ENCODE results near the gene AHCYL2. TPM values are rescaled to one million over a fixed set of nuclear protein-coding genes. Genes with fewer than 3 reads are reported as not detected.

AHCYL2 gene
- total RNA-seq, 1 experiment from 2014 or later: 25.6 TPM

DNA sequence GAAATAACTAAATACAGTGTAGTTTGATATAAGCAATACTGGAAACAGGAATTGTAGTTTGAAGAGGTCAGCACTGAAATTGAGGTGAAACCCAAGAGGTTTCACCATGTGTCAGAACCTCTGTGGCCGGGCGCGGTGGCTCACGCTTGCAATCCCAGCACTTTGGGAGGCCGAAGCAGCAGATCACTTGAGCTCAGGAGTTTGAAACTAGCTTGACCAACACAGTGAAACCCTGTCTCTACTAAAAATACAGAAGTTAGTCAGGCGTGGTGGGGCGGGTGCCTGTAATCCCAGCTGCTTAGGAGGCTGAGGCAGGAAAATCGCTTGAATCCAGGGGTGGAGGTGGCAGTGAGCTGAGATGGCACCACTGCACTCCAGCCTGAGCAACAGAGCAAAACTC is 13.7 kb downstream of the AHCYL2 start:
- H3K4me1 Mint-ChIP-seq: no peaks in the 10 kb centered on the region; the same call in 1 of the 2 replicates
- H3K36me3 Mint-ChIP-seq: no peaks in the 10 kb centered on the region
- POLR2A ChIA-PET: interaction anchor here (1.3 kb wide), 1 partner anchor 16 kb away, joined by 4 read pairs; no protein-coding TSS in a partner anchor
- CTCF ChIA-PET: interaction anchor here (0.8 to 0.9 kb wide), 2 partner anchors 33 to 291 kb away, joined by 3 read pairs; no protein-coding TSS in a partner anchor
- no peaks in the 10 kb centered on the region for H3K9me3 Mint-ChIP-seq
- H3K27ac Mint-ChIP-seq: no peak overlapping the region; the same call in 1 of the 2 replicates
- no peak overlapping the region for H3K4me3 Mint-ChIP-seq
- no peaks in the 10 kb centered on the region for H3K27me3 Mint-ChIP-seq (ENCODE audit: low read depth)
- TF ChIP-seq, protein P1, sequence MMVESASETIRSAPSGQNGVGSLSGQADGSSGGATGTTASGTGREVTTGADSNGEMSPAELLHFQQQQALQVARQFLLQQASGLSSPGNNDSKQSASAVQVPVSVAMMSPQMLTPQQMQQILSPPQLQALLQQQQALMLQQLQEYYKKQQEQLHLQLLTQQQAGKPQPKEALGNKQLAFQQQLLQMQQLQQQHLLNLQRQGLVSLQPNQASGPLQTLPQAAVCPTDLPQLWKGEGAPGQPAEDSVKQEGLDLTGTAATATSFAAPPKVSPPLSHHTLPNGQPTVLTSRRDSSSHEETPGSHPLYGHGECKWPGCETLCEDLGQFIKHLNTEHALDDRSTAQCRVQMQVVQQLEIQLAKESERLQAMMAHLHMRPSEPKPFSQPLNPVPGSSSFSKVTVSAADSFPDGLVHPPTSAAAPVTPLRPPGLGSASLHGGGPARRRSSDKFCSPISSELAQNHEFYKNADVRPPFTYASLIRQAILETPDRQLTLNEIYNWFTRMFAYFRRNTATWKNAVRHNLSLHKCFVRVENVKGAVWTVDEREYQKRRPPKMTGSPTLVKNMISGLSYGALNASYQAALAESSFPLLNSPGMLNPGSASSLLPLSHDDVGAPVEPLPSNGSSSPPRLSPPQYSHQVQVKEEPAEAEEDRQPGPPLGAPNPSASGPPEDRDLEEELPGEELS (CRISPR knock-in tag; IDR thresholded peaks at IDR 0.05): no peak
- TF ChIP-seq HMGA2 (CRISPR knock-in tag; IDR thresholded peaks at IDR 0.05) (no peak), ETV6 (CRISPR knock-in tag; IDR thresholded peaks at IDR 0.05) (no peak), ZNF532 (CRISPR knock-in tag; IDR thresholded peaks at IDR 0.05; ENCODE audit: borderline replicate concordance) (no peak), NR1H2 (CRISPR knock-in tag; IDR thresholded peaks at IDR 0.05) (no peak), OVOL2 (CRISPR knock-in tag; IDR thresholded peaks at IDR 0.05; ENCODE audit: borderline replicate concordance) (no peak), TP53 (CRISPR knock-in tag; IDR thresholded peaks at IDR 0.05) (no peak), NFATC4 (CRISPR knock-in tag; IDR thresholded peaks at IDR 0.05) (no peak), CTCF (IDR thresholded peaks at IDR 0.05) (no peak), E2F1 (CRISPR knock-in tag; IDR thresholded peaks at IDR 0.05) (no peak), SMAD3 (CRISPR knock-in tag; IDR thresholded peaks at IDR 0.05; ENCODE audit: borderline replicate concordance) (no peak), ATF1 (CRISPR knock-in tag; IDR thresholded peaks at IDR 0.05) (no peak), GTF2I (CRISPR knock-in tag; conservative IDR thresholded peaks at IDR 0.05) (no peak), CREM (CRISPR knock-in tag; IDR thresholded peaks at IDR 0.05) (no peak), RORB (CRISPR knock-in tag; IDR thresholded peaks at IDR 0.05) (no peak)
- TF ChIP-seq, protein P2, sequence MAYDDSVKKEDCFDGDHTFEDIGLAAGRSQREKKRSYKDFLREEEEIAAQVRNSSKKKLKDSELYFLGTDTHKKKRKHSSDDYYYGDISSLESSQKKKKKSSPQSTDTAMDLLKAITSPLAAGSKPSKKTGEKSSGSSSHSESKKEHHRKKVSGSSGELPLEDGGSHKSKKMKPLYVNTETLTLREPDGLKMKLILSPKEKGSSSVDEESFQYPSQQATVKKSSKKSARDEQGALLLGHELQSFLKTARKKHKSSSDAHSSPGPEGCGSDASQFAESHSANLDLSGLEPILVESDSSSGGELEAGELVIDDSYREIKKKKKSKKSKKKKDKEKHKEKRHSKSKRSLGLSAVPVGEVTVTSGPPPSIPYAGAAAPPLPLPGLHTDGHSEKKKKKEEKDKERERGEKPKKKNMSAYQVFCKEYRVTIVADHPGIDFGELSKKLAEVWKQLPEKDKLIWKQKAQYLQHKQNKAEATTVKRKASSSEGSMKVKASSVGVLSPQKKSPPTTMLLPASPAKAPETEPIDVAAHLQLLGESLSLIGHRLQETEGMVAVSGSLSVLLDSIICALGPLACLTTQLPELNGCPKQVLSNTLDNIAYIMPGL (CRISPR knock-in tag; IDR thresholded peaks at IDR 0.05): no peak
- TF ChIP-seq, protein P3, sequence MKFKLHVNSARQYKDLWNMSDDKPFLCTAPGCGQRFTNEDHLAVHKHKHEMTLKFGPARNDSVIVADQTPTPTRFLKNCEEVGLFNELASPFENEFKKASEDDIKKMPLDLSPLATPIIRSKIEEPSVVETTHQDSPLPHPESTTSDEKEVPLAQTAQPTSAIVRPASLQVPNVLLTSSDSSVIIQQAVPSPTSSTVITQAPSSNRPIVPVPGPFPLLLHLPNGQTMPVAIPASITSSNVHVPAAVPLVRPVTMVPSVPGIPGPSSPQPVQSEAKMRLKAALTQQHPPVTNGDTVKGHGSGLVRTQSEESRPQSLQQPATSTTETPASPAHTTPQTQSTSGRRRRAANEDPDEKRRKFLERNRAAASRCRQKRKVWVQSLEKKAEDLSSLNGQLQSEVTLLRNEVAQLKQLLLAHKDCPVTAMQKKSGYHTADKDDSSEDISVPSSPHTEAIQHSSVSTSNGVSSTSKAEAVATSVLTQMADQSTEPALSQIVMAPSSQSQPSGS (CRISPR knock-in tag; IDR thresholded peaks at IDR 0.05; ENCODE audit: borderline replicate concordance, low read depth): no peak
- TF ChIP-seq, protein P4, sequence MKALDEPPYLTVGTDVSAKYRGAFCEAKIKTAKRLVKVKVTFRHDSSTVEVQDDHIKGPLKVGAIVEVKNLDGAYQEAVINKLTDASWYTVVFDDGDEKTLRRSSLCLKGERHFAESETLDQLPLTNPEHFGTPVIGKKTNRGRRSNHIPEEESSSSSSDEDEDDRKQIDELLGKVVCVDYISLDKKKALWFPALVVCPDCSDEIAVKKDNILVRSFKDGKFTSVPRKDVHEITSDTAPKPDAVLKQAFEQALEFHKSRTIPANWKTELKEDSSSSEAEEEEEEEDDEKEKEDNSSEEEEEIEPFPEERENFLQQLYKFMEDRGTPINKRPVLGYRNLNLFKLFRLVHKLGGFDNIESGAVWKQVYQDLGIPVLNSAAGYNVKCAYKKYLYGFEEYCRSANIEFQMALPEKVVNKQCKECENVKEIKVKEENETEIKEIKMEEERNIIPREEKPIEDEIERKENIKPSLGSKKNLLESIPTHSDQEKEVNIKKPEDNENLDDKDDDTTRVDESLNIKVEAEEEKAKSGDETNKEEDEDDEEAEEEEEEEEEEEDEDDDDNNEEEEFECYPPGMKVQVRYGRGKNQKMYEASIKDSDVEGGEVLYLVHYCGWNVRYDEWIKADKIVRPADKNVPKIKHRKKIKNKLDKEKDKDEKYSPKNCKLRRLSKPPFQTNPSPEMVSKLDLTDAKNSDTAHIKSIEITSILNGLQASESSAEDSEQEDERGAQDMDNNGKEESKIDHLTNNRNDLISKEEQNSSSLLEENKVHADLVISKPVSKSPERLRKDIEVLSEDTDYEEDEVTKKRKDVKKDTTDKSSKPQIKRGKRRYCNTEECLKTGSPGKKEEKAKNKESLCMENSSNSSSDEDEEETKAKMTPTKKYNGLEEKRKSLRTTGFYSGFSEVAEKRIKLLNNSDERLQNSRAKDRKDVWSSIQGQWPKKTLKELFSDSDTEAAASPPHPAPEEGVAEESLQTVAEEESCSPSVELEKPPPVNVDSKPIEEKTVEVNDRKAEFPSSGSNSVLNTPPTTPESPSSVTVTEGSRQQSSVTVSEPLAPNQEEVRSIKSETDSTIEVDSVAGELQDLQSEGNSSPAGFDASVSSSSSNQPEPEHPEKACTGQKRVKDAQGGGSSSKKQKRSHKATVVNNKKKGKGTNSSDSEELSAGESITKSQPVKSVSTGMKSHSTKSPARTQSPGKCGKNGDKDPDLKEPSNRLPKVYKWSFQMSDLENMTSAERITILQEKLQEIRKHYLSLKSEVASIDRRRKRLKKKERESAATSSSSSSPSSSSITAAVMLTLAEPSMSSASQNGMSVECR (CRISPR knock-in tag; IDR thresholded peaks at IDR 0.05; ENCODE audit: borderline replicate concordance): no peak
- ATAC-seq: no peak
- DNase-seq (ENCODE audit: low spot score): no peak
